ENCODE results near the gene SPC24. TPM values are rescaled to one million over a fixed set of nuclear protein-coding genes. Genes with fewer than 3 reads are reported as not detected.

The SPC24 gene
- total and polyA plus RNA-seq, 2 donors (not counting 3 experiments of a cell fraction or from before 2014, with no cell fraction given): 19.8 to 70.0 TPM

- Histone ChIP-seq H3K9ac (replicated peaks; ENCODE audit: extremely low read depth, insufficient read depth, low read length) (no peak overlapping the region), H3K9me3 (replicated peaks; ENCODE audit: control insufficient read depth, insufficient read depth, low read length) (no peaks in the 10 kb centered on the region), H3K27ac (ENCODE audit: insufficient read depth, low read depth, low read length) (no peak overlapping the region), H3K27me3 (ENCODE audit: control insufficient read depth in 2 of 2, insufficient read depth in 2 of 2, low read length in 2 of 2) (no peaks in the 10 kb centered on the region), H4K20me1 (replicated peaks; ENCODE audit: control insufficient read depth, extremely low read depth, insufficient read depth, low read length) (no peaks in the 10 kb centered on the region), H3K79me2 (ENCODE audit: control insufficient read depth, insufficient read depth, low read length) (no peaks in the 10 kb centered on the region), H3K4me3 (replicated peaks in 1 of 3; ENCODE audit: insufficient read depth in 1 of 3, low read depth in 1 of 3, low read length in 3 of 3) (no peak overlapping the region), H3K36me3 (ENCODE audit: control insufficient read depth in 2 of 2, extremely low read depth in 1 of 2, insufficient read depth in 2 of 2, low read length in 2 of 2) (peaks cover 18 to 39% of the 10 kb centered on the region in 2 experiments), H3K4me1 (ENCODE audit: control insufficient read depth, extremely low read depth, insufficient read depth, low read length) (peaks cover 18% of the 10 kb centered on the region), H3K4me2 (ENCODE audit: insufficient read depth, low read length) (no peak overlapping the region), H3K9me1 (replicated peaks; ENCODE audit: control insufficient read depth, extremely low read depth, insufficient read depth, low read length) (no peaks in the 10 kb centered on the region), H2AFZ (ENCODE audit: low read depth, low read length) (no peak overlapping the region)
- TF ChIP-seq CTCF (IDR thresholded peaks at IDR 0.05; ENCODE audit: extremely low read depth in 1 of 2, insufficient read depth in 1 of 2, low read depth in 1 of 2, low read length in 2 of 2) (no peak), MYC (IDR thresholded peaks at IDR 0.05; ENCODE audit: low read depth, low read length) (no peak), GATA2 (IDR thresholded peaks at IDR 0.05; ENCODE audit: insufficient read depth, insufficient read length, low read depth, low read length) (no peak), FOS (IDR thresholded peaks at IDR 0.05; ENCODE audit: borderline replicate concordance, insufficient read depth, low read length) (no peak), JUN (IDR thresholded peaks at IDR 0.05; ENCODE audit: borderline replicate concordance, insufficient read depth, insufficient read length, low read depth) (no peak), EZH2 (IDR thresholded peaks at IDR 0.05; ENCODE audit: borderline replicate concordance, low read depth, low read length, severe bottlenecking) (no peak), POLR2AphosphoS5 (IDR thresholded peaks at IDR 0.05; ENCODE audit: insufficient read depth, low read depth, low read length) (no peak), MAX (IDR thresholded peaks at IDR 0.05; ENCODE audit: insufficient read depth, insufficient read length) (no peak), POLR2A (IDR thresholded peaks at IDR 0.05; ENCODE audit: low read depth, low read length) (no peak)
- intact Hi-C loops (cut with micrococcal nuclease): no loop called here
- ChIA-PET CTCF (interaction anchor here (6.2 kb wide), 1 partner anchor 45 kb away, joined by 29 read pairs; no protein-coding TSS in a partner anchor), POLR2A (no interaction called here)
- no peak for DNase-seq (ENCODE audit: low read depth, low spot score)
- no peak for FAIRE-seq
- dilution Hi-C loops (cut with MboI; ENCODE audit: extremely low pct_ligation_motif_present, low sequenced_read_pairs): no loop called here
- no TSS peak for BruUV-seq (replicated peaks)
These were observed 15.6 kb upstream of the SPC24 start for GRCh38 chr19:11171144-11171543.

Measured in endothelial cell of umbilical vein (primary cell).